CD4-positive, alpha-beta T cell (primary cell): ENCODE results near the gene CLDN22. TPM values are rescaled to one million over a fixed set of nuclear protein-coding genes. Genes with fewer than 3 reads are reported as not detected.
A peak's percentile ranks its signal among the peaks of the same experiment; 100 is the strongest.
"Not testable (repeated sequence)": the region's sequence is repeated elsewhere in the genome, so short reads cannot be mapped to it uniquely, and the experiment has no call there.

Experiments
- ATAC-seq: fragments of 200-7000 bp; cut with Tn5 transposase; one replicate; pipeline ENCODE4 v1.10.0; 2022; ENCODE audit warnings: mild to moderate bottlenecking; ENCODE audit not compliant: poor library complexity
- CTCF ChIA-PET: fragments of 350-600 bp; sonication (Branson Sonifier 250); formaldehyde crosslinking; loops from one replicate; lab custom pipeline; 2021; ENCODE audit warnings: antibody characterized with exemption, inconsistent platforms; lab: Charles Lee
- POLR2A ChIA-PET: fragments of 350-600 bp; sonication (Branson Sonifier 250); formaldehyde crosslinking; loops from one replicate; lab custom pipeline; 2021; ENCODE audit warnings: antibody characterized with exemption, inconsistent platforms; lab: Charles Lee
- DNase-seq, 14 experiments: peaks; one replicate each; pipeline ENCODE4 v3.0.0-alpha.2; 2013 to 2020; ENCODE audit warnings: mixed read lengths in 2 of 14
- H3K27ac ChIP-seq, 2 donors: one replicate each; pipeline versions ENCODE4 v1.5.1 to v1.7.0; 2013; ENCODE audit warnings: low read length in 2 of 2, low read depth in 1 of 2, mild to moderate bottlenecking in 1 of 2
- H3K27me3 ChIP-seq, 2 experiments: 1 replicate in 1 of 2; 2 replicates in 1 of 2; pipeline versions ENCODE4 v1.6.1 to v1.7.0; 2013; ENCODE audit warnings: low read length in 2 of 2, control low read depth in 1 of 2, mild to moderate bottlenecking in 1 of 2, moderate library complexity in 1 of 2; ENCODE audit not compliant: insufficient read depth in 2 of 2, control insufficient read depth in 1 of 2
- H3K36me3 ChIP-seq: one replicate; pipeline ENCODE4 v1.6.1; 2013; ENCODE audit warnings: low read length, control low read depth; ENCODE audit not compliant: insufficient read depth
- H3K4me1 ChIP-seq: one replicate; pipeline ENCODE4 v1.6.1; 2013; ENCODE audit warnings: low read length, control low read depth; ENCODE audit not compliant: insufficient read depth
- H3K4me3 ChIP-seq: one replicate; pipeline ENCODE4 v1.5.1; 2013; ENCODE audit warnings: mild to moderate bottlenecking, low read length, moderate library complexity
- H3K9me3 ChIP-seq, 2 experiments: 1 replicate in 1 of 2; 2 replicates in 1 of 2; pipeline versions ENCODE4 v1.6.1 to v1.7.0; 2013; ENCODE audit warnings: low read length in 2 of 2, mild to moderate bottlenecking in 2 of 2, control low read depth in 1 of 2, moderate library complexity in 1 of 2; ENCODE audit not compliant: control insufficient read depth in 1 of 2, insufficient read depth in 1 of 2
- H3K27ac Mint-ChIP-seq: one replicate; pipeline ENCODE4 v1.8.0; 2020; ENCODE audit warnings: mixed read lengths
- H3K27me3 Mint-ChIP-seq: one replicate; pipeline ENCODE4 v1.8.0; 2021; ENCODE audit warnings: mixed read lengths
- H3K36me3 Mint-ChIP-seq: one replicate; pipeline ENCODE4 v1.8.0; 2021; ENCODE audit warnings: low read depth, mixed read lengths
- H3K4me1 Mint-ChIP-seq: one replicate; pipeline ENCODE4 v1.8.0; 2021; ENCODE audit warnings: low read depth, mixed read lengths
- H3K4me3 Mint-ChIP-seq: one replicate; pipeline ENCODE4 v1.8.0; 2020; ENCODE audit warnings: mild to moderate bottlenecking, mixed read lengths
- H3K9me3 Mint-ChIP-seq: one replicate; pipeline ENCODE4 v1.8.0; 2020; ENCODE audit warnings: mixed read lengths
- intact Hi-C, 2 experiments: fragments of 100-400 bp; cut with DNase I in 1 of 2; cut with micrococcal nuclease in 1 of 2; formaldehyde crosslinking; loops; one replicate each; pipeline versions ENCODE4 v1.15.1 to v1.9.0; 2023 to 2025; cut with DNase I, micrococcal nuclease
- total RNA-seq, 174 experiments: library from RNA in 2 of 174; stranded (reverse) in 2 of 174; gene quantifications; one replicate each; pipeline ENCODE4 v1.2.3 and lab custom pipeline; 2021 to 2026
- TF ChIP-seq, protein P1 (sequence below): fragments of 200-600 bp; IDR thresholded peaks from one replicate; pipeline ENCODE4 v1.8.0; 2022; ENCODE audit warnings: antibody characterized with exemption, mild to moderate bottlenecking

CLDN22 gene
- total RNA-seq, 2 experiments from 2014 or later = not detected

DNA sequence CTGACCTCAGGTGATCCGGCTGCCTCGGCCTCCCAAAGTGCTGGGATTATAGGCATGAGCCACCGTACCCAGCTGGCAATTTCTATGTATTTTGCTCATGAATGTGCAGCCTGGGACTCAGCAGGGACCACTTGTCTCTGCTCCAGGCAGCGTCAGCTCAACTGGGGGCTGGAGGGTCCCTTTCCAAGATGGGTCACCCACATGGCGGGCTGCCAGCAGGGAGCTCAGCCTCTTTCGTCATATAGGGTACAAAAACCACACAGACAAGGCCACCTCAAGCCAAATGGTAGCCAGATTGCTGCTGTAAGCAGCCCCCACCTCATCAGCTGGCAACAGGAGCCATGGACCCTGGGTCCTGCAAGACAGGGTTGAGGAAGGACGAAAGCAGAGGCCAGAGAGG lies 4.5 kb upstream of the CLDN22 start:
- DNase-seq (no peak), ATAC-seq (no peak)
- Histone ChIP-seq H3K9me3 (no peaks in the 10 kb centered on the region), H3K27me3 (no peaks in the 10 kb centered on the region), H3K27ac (no peak overlapping the region), H3K4me3 (no peak overlapping the region), H3K4me1 (no peaks in the 10 kb centered on the region), H3K36me3 (no peaks in the 10 kb centered on the region)
- intact Hi-C loops = no loop called here
- Mint-ChIP-seq H3K27ac (no peak overlapping the region), H3K4me3 (no peak overlapping the region), H3K4me1 (peaks cover 11% of the 10 kb centered on the region), H3K9me3 (no peaks in the 10 kb centered on the region), H3K27me3 (peaks cover 17% of the 10 kb centered on the region), H3K36me3 (no peaks in the 10 kb centered on the region)
- POLR2A ChIA-PET = no interaction called here
- TF ChIP-seq, protein P1, sequence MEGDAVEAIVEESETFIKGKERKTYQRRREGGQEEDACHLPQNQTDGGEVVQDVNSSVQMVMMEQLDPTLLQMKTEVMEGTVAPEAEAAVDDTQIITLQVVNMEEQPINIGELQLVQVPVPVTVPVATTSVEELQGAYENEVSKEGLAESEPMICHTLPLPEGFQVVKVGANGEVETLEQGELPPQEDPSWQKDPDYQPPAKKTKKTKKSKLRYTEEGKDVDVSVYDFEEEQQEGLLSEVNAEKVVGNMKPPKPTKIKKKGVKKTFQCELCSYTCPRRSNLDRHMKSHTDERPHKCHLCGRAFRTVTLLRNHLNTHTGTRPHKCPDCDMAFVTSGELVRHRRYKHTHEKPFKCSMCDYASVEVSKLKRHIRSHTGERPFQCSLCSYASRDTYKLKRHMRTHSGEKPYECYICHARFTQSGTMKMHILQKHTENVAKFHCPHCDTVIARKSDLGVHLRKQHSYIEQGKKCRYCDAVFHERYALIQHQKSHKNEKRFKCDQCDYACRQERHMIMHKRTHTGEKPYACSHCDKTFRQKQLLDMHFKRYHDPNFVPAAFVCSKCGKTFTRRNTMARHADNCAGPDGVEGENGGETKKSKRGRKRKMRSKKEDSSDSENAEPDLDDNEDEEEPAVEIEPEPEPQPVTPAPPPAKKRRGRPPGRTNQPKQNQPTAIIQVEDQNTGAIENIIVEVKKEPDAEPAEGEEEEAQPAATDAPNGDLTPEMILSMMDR = no peak
- CTCF ChIA-PET = no interaction called here

DNA sequence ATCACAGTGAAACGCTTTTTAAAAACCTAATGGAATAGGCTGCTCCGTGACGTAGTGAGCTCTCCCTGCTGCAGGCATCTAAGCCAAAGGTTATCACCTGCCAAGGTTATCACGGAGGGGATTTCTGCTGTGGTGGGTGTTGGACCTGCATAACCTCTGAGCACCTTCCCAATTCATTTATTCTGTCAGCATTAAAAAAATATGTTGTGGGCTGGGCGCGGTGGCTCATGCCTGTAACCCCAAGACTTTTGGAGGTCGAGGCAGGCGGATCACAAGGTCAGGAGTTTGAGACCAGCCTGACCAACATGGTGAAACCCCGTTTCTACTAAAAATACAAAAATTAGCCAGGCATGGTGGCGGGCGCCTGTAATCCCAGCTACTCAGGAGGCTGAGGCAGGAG lies 4.0 kb upstream of the CLDN22 start:
- intact Hi-C loops, ATAC-seq, H3K27ac ChIP-seq, H3K36me3 Mint-ChIP-seq, DNase-seq, H3K4me3 Mint-ChIP-seq, H3K36me3 ChIP-seq, H3K4me3 ChIP-seq, H3K27ac Mint-ChIP-seq, H3K27me3 ChIP-seq, CTCF ChIA-PET, H3K4me1 ChIP-seq, H3K9me3 ChIP-seq, H3K9me3 Mint-ChIP-seq: not testable (repeated sequence)
- Mint-ChIP-seq H3K27me3 (peaks cover 14% of the 10 kb centered on the region), H3K4me1 (peaks cover 11% of the 10 kb centered on the region)
- POLR2A ChIA-PET = interaction anchor here (0.6 kb wide), 1 partner anchor 164 kb away, joined by 3 read pairs; no protein-coding TSS in a partner anchor

DNA sequence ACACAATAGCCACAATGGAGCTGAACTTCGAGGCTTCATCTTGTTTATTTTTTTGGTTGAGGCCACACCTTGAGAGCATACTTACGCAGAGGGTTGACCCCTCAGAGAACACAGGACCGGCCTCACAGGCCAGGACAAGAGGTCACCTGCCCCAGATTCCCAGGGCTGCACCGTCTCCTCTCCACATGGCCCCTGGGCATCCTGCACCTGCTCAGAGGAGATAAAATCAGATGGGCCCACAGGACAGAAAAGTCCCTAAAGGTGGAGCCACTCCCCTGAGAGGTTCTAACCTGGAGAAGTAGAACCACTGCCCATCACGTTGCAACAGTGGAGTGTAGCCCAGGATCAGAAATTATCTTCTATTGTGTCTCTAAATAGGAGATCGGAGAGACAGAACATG lies 3.2 kb upstream of the CLDN22 start:
- TF ChIP-seq, protein P1 = no peak
- Mint-ChIP-seq H3K4me1 (peaks cover 11% of the 10 kb centered on the region), H3K4me3 (no peak overlapping the region), H3K27me3 (peaks cover 14% of the 10 kb centered on the region), H3K9me3 (no peaks in the 10 kb centered on the region), H3K27ac (no peak overlapping the region), H3K36me3 (no peaks in the 10 kb centered on the region)
- H3K4me3 ChIP-seq = no peak overlapping the region
- DNase-seq = no peak
- no peaks in the 10 kb centered on the region for H3K36me3 ChIP-seq
- H3K9me3 ChIP-seq = no peaks in the 10 kb centered on the region
- no peaks in the 10 kb centered on the region for H3K27me3 ChIP-seq
- ChIA-PET CTCF (no interaction called here), POLR2A (interaction anchor here (0.6 kb wide), 1 partner anchor 163 kb away, joined by 3 read pairs; no protein-coding TSS in a partner anchor)
- H3K27ac ChIP-seq = no peak overlapping the region
- no peaks in the 10 kb centered on the region for H3K4me1 ChIP-seq
- no peak for ATAC-seq
- intact Hi-C loops = no loop called here

DNA sequence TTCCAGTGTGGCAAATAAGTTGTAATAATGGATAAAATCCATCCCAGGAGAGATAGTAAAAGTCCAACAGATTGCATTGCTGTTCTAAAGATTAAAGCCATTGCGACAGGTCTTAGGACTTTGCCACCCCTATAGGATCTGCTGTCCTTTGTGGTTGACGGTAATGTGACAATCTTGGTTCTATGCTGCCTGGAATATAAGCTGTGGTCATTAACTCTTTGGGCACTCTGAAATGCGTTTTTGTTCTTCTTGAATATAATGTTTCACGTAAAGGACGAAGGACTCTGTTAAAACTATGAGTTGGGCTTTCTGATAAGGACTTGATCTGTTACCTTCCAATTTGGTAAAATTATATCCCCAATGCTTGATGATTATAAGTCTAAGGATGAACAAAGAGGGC lies 2.2 kb upstream of the CLDN22 start, which contains the start of gene CLDN24:
Gene CLDN24 (minus strand): TSS at position 101 of the 400 bp plus-strand sequence. CDS start 0 bp downstream, at position 101.
- no peak within 1 kb of the TSS for H3K27ac ChIP-seq
- TF ChIP-seq, protein P1 = no peak
- H3K27me3 Mint-ChIP-seq = peaks cover 14% of the 10 kb centered on the region
- no peak within 1 kb of the TSS for H3K4me3 Mint-ChIP-seq
- H3K4me1 ChIP-seq = no peaks in the 10 kb centered on the region
- DNase-seq (no peak), ATAC-seq (no peak)
- no peaks in the 10 kb centered on the region for H3K9me3 Mint-ChIP-seq
- no peaks in the 10 kb centered on the region for H3K9me3 ChIP-seq
- no peaks in the 10 kb centered on the region for H3K36me3 ChIP-seq
- H3K4me1 Mint-ChIP-seq = peaks cover 11% of the 10 kb centered on the region
- ChIA-PET POLR2A (no interaction called here), CTCF (interaction anchor here (0.6 kb wide), 1 partner anchor 25 kb away, joined by 3 read pairs; no protein-coding TSS in a partner anchor)
- H3K36me3 Mint-ChIP-seq = no peaks in the 10 kb centered on the region
- no peak within 1 kb of the TSS for H3K4me3 ChIP-seq
- peak within 1 kb of the TSS; percentile 6 for H3K27ac Mint-ChIP-seq
- intact Hi-C loops = no loop called here
- H3K27me3 ChIP-seq = no peaks in the 10 kb centered on the region
